ENCODE data around the gene GTF3C2. TPM values are rescaled to one million over a fixed set of nuclear protein-coding genes. Genes with fewer than 3 reads are reported as not detected.
"Not testable (repeated sequence)": the region's sequence is repeated elsewhere in the genome, so short reads cannot be mapped to it uniquely, and the experiment has no call there.

GTF3C2 gene
- total RNA-seq, 1 donor = 45.0 TPM

- Histone ChIP-seq H3K27me3 (ENCODE audit: insufficient read depth, low read length) (peaks cover 29% of the 10 kb centered on the region), H3K4me1 (ENCODE audit: insufficient read depth, low read length) (peaks cover 18% of the 10 kb centered on the region), H3K4me3 (ENCODE audit: low read length) (peak overlapping the region; percentile 16), H3K9me3 (ENCODE audit: low read depth, low read length) (no peaks in the 10 kb centered on the region)
Observed at GRCh38 chr2:27303093-27304025, 53.2 kb downstream of the GTF3C2 start.

- not testable (repeated sequence) for H3K4me3 ChIP-seq (ENCODE audit: low read length); H3K9me3 ChIP-seq (ENCODE audit: low read depth, low read length); H3K27me3 ChIP-seq (ENCODE audit: insufficient read depth, low read length)
- peaks cover 19% of the 10 kb centered on the region for H3K4me1 ChIP-seq (ENCODE audit: insufficient read depth, low read length)
Observed at GRCh38 chr2:27300606-27301005, 56.0 kb downstream of the GTF3C2 start.

- H3K27me3 ChIP-seq (ENCODE audit: insufficient read depth, low read length) = no peaks in the 10 kb centered on the region
- H3K4me3 ChIP-seq (ENCODE audit: low read length) = no peak overlapping the region
- H3K4me1 ChIP-seq (ENCODE audit: insufficient read depth, low read length) = peaks cover 19% of the 10 kb centered on the region
- no peaks in the 10 kb centered on the region for H3K9me3 ChIP-seq (ENCODE audit: low read depth, low read length)
Observed at GRCh38 chr2:27298391-27299080, 58.0 kb downstream of the GTF3C2 start.

GRCh38 chr2:27297195-27297594, 59.4 kb downstream of the GTF3C2 start:
- no peak overlapping the region for H3K4me3 ChIP-seq (ENCODE audit: low read length)
- H3K9me3 ChIP-seq (ENCODE audit: low read depth, low read length) = no peaks in the 10 kb centered on the region
- peaks cover 13% of the 10 kb centered on the region for H3K4me1 ChIP-seq (ENCODE audit: insufficient read depth, low read length)
- no peaks in the 10 kb centered on the region for H3K27me3 ChIP-seq (ENCODE audit: insufficient read depth, low read length)

GRCh38 chr2:27296481-27296880, 60.1 kb downstream of the GTF3C2 start:
- H3K4me1 ChIP-seq (ENCODE audit: insufficient read depth, low read length) = peaks cover 13% of the 10 kb centered on the region
- no peak overlapping the region for H3K4me3 ChIP-seq (ENCODE audit: low read length)
- no peaks in the 10 kb centered on the region for H3K27me3 ChIP-seq (ENCODE audit: insufficient read depth, low read length)
- H3K9me3 ChIP-seq (ENCODE audit: low read depth, low read length) = no peaks in the 10 kb centered on the region

GRCh38 chr2:27294928-27295327, 61.6 kb downstream of the GTF3C2 start:
- Histone ChIP-seq H3K4me1 (ENCODE audit: insufficient read depth, low read length) (peaks cover 13% of the 10 kb centered on the region), H3K9me3 (ENCODE audit: low read depth, low read length) (no peaks in the 10 kb centered on the region), H3K27me3 (ENCODE audit: insufficient read depth, low read length) (no peaks in the 10 kb centered on the region), H3K4me3 (ENCODE audit: low read length) (no peak overlapping the region)

- Histone ChIP-seq H3K4me1 (ENCODE audit: insufficient read depth, low read length) (peaks cover 10% of the 10 kb centered on the region), H3K4me3 (ENCODE audit: low read length) (no peak overlapping the region), H3K27me3 (ENCODE audit: insufficient read depth, low read length) (no peaks in the 10 kb centered on the region), H3K9me3 (ENCODE audit: low read depth, low read length) (no peaks in the 10 kb centered on the region)
Observed at GRCh38 chr2:27291865-27292264, 64.7 kb downstream of the GTF3C2 start.

GRCh38 chr2:27290549-27290948, 66.0 kb downstream of the GTF3C2 start:
- Histone ChIP-seq H3K9me3 (ENCODE audit: low read depth, low read length) (no peaks in the 10 kb centered on the region), H3K27me3 (ENCODE audit: insufficient read depth, low read length) (no peaks in the 10 kb centered on the region), H3K4me1 (ENCODE audit: insufficient read depth, low read length) (no peaks in the 10 kb centered on the region), H3K4me3 (ENCODE audit: low read length) (no peak overlapping the region)

- Histone ChIP-seq H3K9me3 (ENCODE audit: low read depth, low read length) (no peaks in the 10 kb centered on the region), H3K4me3 (ENCODE audit: low read length) (no peak overlapping the region), H3K27me3 (ENCODE audit: insufficient read depth, low read length) (no peaks in the 10 kb centered on the region), H3K4me1 (ENCODE audit: insufficient read depth, low read length) (no peaks in the 10 kb centered on the region)
Observed at GRCh38 chr2:27288610-27289009, 68.0 kb downstream of the GTF3C2 start.

GRCh38 chr2:27285481-27285880, 71.1 kb downstream of the GTF3C2 start:
- no peaks in the 10 kb centered on the region for H3K4me1 ChIP-seq (ENCODE audit: insufficient read depth, low read length)
- peaks cover 1% of the 10 kb centered on the region for H3K27me3 ChIP-seq (ENCODE audit: insufficient read depth, low read length)
- no peak overlapping the region for H3K4me3 ChIP-seq (ENCODE audit: low read length)
- H3K9me3 ChIP-seq (ENCODE audit: low read depth, low read length) = no peaks in the 10 kb centered on the region

- peaks cover 3% of the 10 kb centered on the region for H3K27me3 ChIP-seq (ENCODE audit: insufficient read depth, low read length)
- H3K4me1 ChIP-seq (ENCODE audit: insufficient read depth, low read length) = no peaks in the 10 kb centered on the region
- H3K4me3 ChIP-seq (ENCODE audit: low read length) = no peak overlapping the region
- H3K9me3 ChIP-seq (ENCODE audit: low read depth, low read length) = no peaks in the 10 kb centered on the region
Observed at GRCh38 chr2:27284996-27285395, 71.6 kb downstream of the GTF3C2 start.

GRCh38 chr2:27282892-27283291, 73.7 kb downstream of the GTF3C2 start:
- Histone ChIP-seq H3K9me3 (ENCODE audit: low read depth, low read length) (no peaks in the 10 kb centered on the region), H3K4me1 (ENCODE audit: insufficient read depth, low read length) (peaks cover 3% of the 10 kb centered on the region), H3K4me3 (ENCODE audit: low read length) (no peak overlapping the region), H3K27me3 (ENCODE audit: insufficient read depth, low read length) (peaks cover 3% of the 10 kb centered on the region)

GRCh38 chr2:27281855-27282559, 74.6 kb downstream of the GTF3C2 start, which contains the start of gene TRIM54:
Gene TRIM54, plus strand, starts transcription at chr2:27282429. Its CDS starts 303 bp downstream, at chr2:27282732.
- peaks cover 3% of the 10 kb centered on the region for H3K4me1 ChIP-seq (ENCODE audit: insufficient read depth, low read length)
- H3K9me3 ChIP-seq (ENCODE audit: low read depth, low read length) = no peaks in the 10 kb centered on the region
- no peak within 1 kb of the TSS for H3K4me3 ChIP-seq (ENCODE audit: low read length)
- peaks cover 3% of the 10 kb centered on the region for H3K27me3 ChIP-seq (ENCODE audit: insufficient read depth, low read length)

GRCh38 chr2:27281442-27281841, 75.1 kb downstream of the GTF3C2 start:
- Histone ChIP-seq H3K4me3 (ENCODE audit: low read length) (no peak overlapping the region), H3K9me3 (ENCODE audit: low read depth, low read length) (no peaks in the 10 kb centered on the region), H3K27me3 (ENCODE audit: insufficient read depth, low read length) (peaks cover 3% of the 10 kb centered on the region), H3K4me1 (ENCODE audit: insufficient read depth, low read length) (peaks cover 3% of the 10 kb centered on the region)

- H3K4me3 ChIP-seq (ENCODE audit: low read length) = no peak overlapping the region
- peaks cover 3% of the 10 kb centered on the region for H3K4me1 ChIP-seq (ENCODE audit: insufficient read depth, low read length)
- no peaks in the 10 kb centered on the region for H3K9me3 ChIP-seq (ENCODE audit: low read depth, low read length)
- peaks cover 3% of the 10 kb centered on the region for H3K27me3 ChIP-seq (ENCODE audit: insufficient read depth, low read length)
Observed at GRCh38 chr2:27280826-27281225, 75.7 kb downstream of the GTF3C2 start.

Data from mononuclear cell (primary cell).